Adrenal gland (tissue), 12 donors: ENCODE results near the gene CISTR. TPM values are rescaled to one million over a fixed set of nuclear protein-coding genes. Genes with fewer than 3 reads are reported as not detected.
"Not testable (repeated sequence)": the region's sequence is repeated elsewhere in the genome, so short reads cannot be mapped to it uniquely, and the experiment has no call there.

Experiments
- DNase-seq, 7 donors: peaks; one replicate each; pipeline ENCODE4 v3.0.0-alpha.2; 2019 to 2020
- H3K27ac ChIP-seq, 5 donors: fragments of 200-600 bp; sonication (generic) in 4 of 5; 1 replicate in 3 of 5; 2 replicates in 2 of 5; pipeline versions ENCODE4 v1.5.1 to v1.8.0; 2016 to 2020; ENCODE audit warnings: mild to moderate bottlenecking in 1 of 5
- H3K27me3 ChIP-seq: fragments of 200-600 bp; 2 replicates; pipeline ENCODE4 v1.8.0; 2021
- H3K36me3 ChIP-seq, 2 donors: fragments of 200-600 bp; replicated peaks in 1 of 2; 1 replicate in 1 of 2; 2 replicates in 1 of 2; pipeline versions ENCODE4 v1.5.1 to v1.8.0; 2018 to 2022
- H3K4me1 ChIP-seq, 2 donors: fragments of 200-600 bp; replicated peaks in 1 of 2; 1 replicate in 1 of 2; 2 replicates in 1 of 2; pipeline versions ENCODE4 v1.5.1 to v1.8.0; 2018 to 2021
- H3K4me3 ChIP-seq, 4 donors: fragments of 200-600 bp; sonication (generic) in 3 of 4; one replicate each; pipeline ENCODE4 v1.5.1; 2016 to 2018
- H3K9me3 ChIP-seq, 3 donors: fragments of 200-600 bp; sonication (generic) in 1 of 3; replicated peaks in 1 of 3; 1 replicate in 2 of 3; 2 replicates in 1 of 3; pipeline versions ENCODE4 v1.5.1 to v1.8.0; 2016 to 2021
- POLR2A ChIP-seq, 2 donors: fragments of 450-650 bp; IDR thresholded peaks; one replicate each; pipeline ENCODE4 v1.6.1; 2017; ENCODE audit warnings: antibody characterized with exemption in 2 of 2, mild to moderate bottlenecking in 2 of 2, moderate library complexity in 1 of 2
- WGBS, 4 donors: extraction: QIAGEN DNeasy Blood & Tissue Kit in 2 of 4; methylation state at CpG; one replicate each; pipeline versions ENCODE4 v1.1.5 to v1.1.7; 2013 to 2017; 5-methylcytosine and 5-hydroxymethylcytosine counted together
- intact Hi-C, 2 donors: fragments of 100-400 bp; cut with DNase I; formaldehyde crosslinking; loops; one replicate each; pipeline versions ENCODE4 v1.14.1 to v1.15.0; 2022 to 2023
- polyA plus RNA-seq, 3 donors: library from polyadenylated mRNA; stranded (reverse); fragments of 200-250 nt in 2 of 3; fragments of 350-450 nt in 1 of 3; fragmentation: Illumina TruSeq in 1 of 3; extraction: RNeasy Lipid Tissue Mini Kit (QIAGEN cat#74804) in 1 of 3; gene quantifications; one replicate each; pipeline ENCODE4 v1.2.3, GENCODE V29; 2013 to 2014
- total RNA-seq, 9 donors: library from RNA; depleted of rRNA in 4 of 9; stranded (reverse); fragments of >200 nt in 4 of 9; fragments of 120-200 nt in 1 of 9; fragmentation: NEBNext Ultra II Directional in 1 of 9; extraction: Animal tissue kit (Norgen Biotek cat#: 25700) in 1 of 9; gene quantifications; one replicate each; pipeline versions ENCODE4 v1.1.0 to v1.2.4, GENCODE V29; 2013 to 2023
- TF ChIP-seq, protein P1 (sequence below), 6 experiments: fragments of 450-650 bp in 4 of 6; fragments of 200-600 bp in 2 of 6; sonication (generic) in 1 of 6; IDR thresholded peaks; 1 replicate in 5 of 6; 2 replicates in 1 of 6; pipeline versions ENCODE4 v1.5.1 to v1.8.0; 2016 to 2021; ENCODE audit warnings: antibody characterized with exemption in 6 of 6, mild to moderate bottlenecking in 2 of 6, moderate library complexity in 1 of 6
- donor health status: healthy with polysubstance abuse.
- donor health status: Bipolar disorder and iron deficiency.
- donor health status: DM: yes; HTN: yes; CAD: no.
- donor health status: DM: no; HTN: no; CAD: no.
- donor health status: DM: no; HTN: no; CAD: no.
- donor health status: DM: yes; HTN: yes; CAD: no.

Gene CISTR
- total and polyA plus RNA-seq, 12 donors = not detected

DNA sequence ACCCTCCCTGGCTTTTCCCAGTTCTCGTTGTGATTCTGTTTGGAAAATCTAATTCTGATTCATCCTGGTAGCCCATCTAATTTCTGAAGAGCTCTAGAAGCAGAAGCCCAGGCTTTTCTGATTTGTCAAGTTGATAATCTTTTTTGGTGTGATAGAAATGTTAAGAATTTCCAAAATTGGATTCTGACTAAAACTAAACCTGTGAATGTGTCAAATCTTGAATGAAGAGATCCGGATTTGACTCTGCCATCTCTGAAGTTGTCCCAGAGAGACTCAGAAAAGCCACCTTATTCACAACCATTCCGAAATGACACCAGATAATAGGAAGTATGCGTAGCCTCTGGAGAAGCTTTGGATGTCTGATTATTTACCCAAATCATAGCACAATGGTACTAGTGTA lies 12.8 kb upstream of the CISTR start:
- 60 to 78% (median 69%) methylated on average over 4 of the region's 4 CpGs for WGBS, 4 donors
- no peak for TF ChIP-seq POLR2A (IDR thresholded peaks at IDR 0.05)
- TF ChIP-seq, protein P1, sequence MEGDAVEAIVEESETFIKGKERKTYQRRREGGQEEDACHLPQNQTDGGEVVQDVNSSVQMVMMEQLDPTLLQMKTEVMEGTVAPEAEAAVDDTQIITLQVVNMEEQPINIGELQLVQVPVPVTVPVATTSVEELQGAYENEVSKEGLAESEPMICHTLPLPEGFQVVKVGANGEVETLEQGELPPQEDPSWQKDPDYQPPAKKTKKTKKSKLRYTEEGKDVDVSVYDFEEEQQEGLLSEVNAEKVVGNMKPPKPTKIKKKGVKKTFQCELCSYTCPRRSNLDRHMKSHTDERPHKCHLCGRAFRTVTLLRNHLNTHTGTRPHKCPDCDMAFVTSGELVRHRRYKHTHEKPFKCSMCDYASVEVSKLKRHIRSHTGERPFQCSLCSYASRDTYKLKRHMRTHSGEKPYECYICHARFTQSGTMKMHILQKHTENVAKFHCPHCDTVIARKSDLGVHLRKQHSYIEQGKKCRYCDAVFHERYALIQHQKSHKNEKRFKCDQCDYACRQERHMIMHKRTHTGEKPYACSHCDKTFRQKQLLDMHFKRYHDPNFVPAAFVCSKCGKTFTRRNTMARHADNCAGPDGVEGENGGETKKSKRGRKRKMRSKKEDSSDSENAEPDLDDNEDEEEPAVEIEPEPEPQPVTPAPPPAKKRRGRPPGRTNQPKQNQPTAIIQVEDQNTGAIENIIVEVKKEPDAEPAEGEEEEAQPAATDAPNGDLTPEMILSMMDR (IDR thresholded peaks at IDR 0.05) = no peak
- H3K9me3 ChIP-seq = no peaks in the 10 kb centered on the region
- no peaks in the 10 kb centered on the region for H3K4me1 ChIP-seq
- no peak overlapping the region for H3K27ac ChIP-seq
- H3K4me3 ChIP-seq = no peak overlapping the region
- H3K36me3 ChIP-seq = no peaks in the 10 kb centered on the region
- DNase-seq = no peak
- intact Hi-C loops = no loop called here
- peaks cover 39% of the 10 kb centered on the region for H3K27me3 ChIP-seq

DNA sequence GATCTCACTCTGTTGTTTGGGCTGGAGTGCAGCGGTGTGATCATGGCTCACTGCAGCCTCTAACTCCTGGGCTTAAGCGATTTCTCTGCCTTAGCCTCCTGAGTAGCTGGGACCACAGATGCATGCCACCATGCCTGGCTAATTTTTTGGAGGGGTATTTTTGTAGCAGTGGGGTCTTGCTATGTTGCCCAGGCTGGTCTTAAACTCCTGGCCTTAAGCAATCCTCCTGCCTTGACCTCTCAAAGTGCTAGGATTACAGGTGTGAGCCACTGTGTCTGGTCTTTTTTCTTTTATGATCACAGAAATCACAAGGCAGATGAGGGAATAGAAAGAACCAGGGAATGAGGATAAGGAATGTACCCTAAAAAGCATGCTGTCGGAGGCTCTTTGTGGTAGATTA lies 11.0 kb upstream of the CISTR start:
- WGBS, 4 donors = 83 to 93% (median 89%) methylated on average over 3 of the region's 3 CpGs
- H3K27ac ChIP-seq, H3K9me3 ChIP-seq, H3K4me3 ChIP-seq, intact Hi-C loops, DNase-seq, H3K4me1 ChIP-seq, H3K36me3 ChIP-seq: not testable (repeated sequence)
- H3K27me3 ChIP-seq = peaks cover 45% of the 10 kb centered on the region

DNA sequence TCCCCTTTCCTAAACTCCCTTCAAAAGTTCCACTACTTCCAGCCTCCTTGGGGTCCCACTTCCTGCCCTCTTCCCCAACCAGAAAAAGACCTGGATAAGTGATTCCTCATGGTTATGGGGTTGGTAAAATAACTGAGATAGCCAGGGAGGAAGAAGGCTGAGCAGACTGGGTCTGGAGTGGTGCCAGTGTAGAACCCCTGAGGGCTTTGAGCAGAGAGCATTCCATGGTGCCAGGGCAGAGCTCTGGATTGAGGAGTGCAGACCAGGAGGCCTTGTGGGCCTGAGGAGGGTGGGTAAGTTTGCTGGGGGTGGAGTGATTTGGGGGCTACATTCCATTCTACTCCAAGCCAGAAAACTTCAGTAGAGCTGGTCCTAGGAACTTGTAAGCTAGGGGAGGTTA lies 9.5 kb upstream of the CISTR start:
- Histone ChIP-seq H3K4me3 (no peak overlapping the region), H3K27me3 (peaks cover 39% of the 10 kb centered on the region), H3K36me3 (no peaks in the 10 kb centered on the region), H3K27ac (no peak overlapping the region), H3K9me3 (no peaks in the 10 kb centered on the region), H3K4me1 (peaks cover 0 to 4% of the 10 kb centered on the region in 2 donors)
- intact Hi-C loops = no loop called here
- TF ChIP-seq POLR2A (IDR thresholded peaks at IDR 0.05) = no peak
- TF ChIP-seq, protein P1 (IDR thresholded peaks at IDR 0.05) = no peak
- no peak for DNase-seq

DNA sequence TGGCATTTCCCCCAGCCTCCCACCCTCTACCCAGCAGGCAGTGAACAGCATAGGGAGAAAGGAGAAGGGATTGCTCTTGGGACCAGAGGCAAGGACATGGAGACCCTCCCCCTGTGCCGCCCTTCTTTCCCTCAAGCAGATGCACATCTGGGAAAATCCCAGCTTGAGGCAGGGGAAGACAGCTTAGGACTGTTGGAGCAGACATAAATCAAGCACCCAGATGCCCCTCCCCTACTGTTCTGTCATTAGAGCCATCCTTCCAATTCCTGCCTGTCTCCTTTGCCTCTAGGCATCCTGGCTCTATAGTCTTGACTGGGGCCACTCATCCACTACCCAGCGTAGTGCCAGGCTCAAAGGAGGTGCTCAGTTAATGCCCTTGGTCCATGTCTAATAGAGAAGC lies 7.5 kb upstream of the CISTR start:
- TF ChIP-seq, protein P1 (IDR thresholded peaks at IDR 0.05) = no peak
- no peak for TF ChIP-seq POLR2A (IDR thresholded peaks at IDR 0.05)
- Histone ChIP-seq H3K27ac (no peak overlapping the region), H3K9me3 (no peaks in the 10 kb centered on the region), H3K27me3 (peaks cover 31% of the 10 kb centered on the region), H3K4me1 (peaks cover 0 to 4% of the 10 kb centered on the region in 2 donors), H3K36me3 (no peaks in the 10 kb centered on the region), H3K4me3 (no peak overlapping the region)
- DNase-seq = no peak
- WGBS, 4 donors = 47 to 83% (median 62%) methylated on average over 2 of the region's 2 CpGs
- intact Hi-C loops = no loop called here

DNA sequence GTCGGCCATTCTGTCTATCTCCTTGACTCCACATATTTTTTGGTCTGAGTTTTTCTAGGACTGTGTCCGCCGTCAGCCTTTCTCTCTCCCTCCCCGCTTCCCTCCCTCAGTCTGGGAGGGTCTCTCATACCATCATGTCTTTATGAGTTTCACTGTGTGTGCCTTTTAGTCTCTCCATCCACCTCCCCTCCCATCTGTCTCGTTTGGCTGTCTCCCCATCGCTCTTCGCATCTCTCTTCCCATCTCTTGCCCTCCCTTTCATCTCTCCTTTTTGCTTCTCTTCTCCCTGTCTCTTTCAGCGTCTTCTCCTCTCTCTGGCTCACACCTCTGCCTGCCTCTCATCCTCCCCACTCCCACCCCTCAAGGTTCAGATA lies 6.9 kb upstream of the CISTR start:
- no peaks in the 10 kb centered on the region for H3K9me3 ChIP-seq
- peaks cover 31% of the 10 kb centered on the region for H3K27me3 ChIP-seq

More for the DNA sequence above, 6.9 kb upstream of the CISTR start:
- Histone ChIP-seq H3K4me1 (peaks cover 0 to 4% of the 10 kb centered on the region in 2 donors), H3K4me3 (no peak overlapping the region), H3K36me3 (no peaks in the 10 kb centered on the region), H3K27ac (no peak overlapping the region)
- DNase-seq = no peak
- 29 to 41% (median 34%) methylated on average over 8 of the region's 8 CpGs for WGBS, 4 donors
- intact Hi-C loops = no loop called here
- TF ChIP-seq, protein P1 (IDR thresholded peaks at IDR 0.05) = no peak
- TF ChIP-seq POLR2A (IDR thresholded peaks at IDR 0.05) = no peak
